DMS153 (cell line): ENCODE data around the gene DAP.
"Not testable (repeated sequence)": the region's sequence is repeated elsewhere in the genome, so short reads cannot be mapped to it uniquely, and the experiment has no call there.

Experiments used
- DNase-seq: peaks from one replicate; lab custom pipeline; 2025; lab: John Stamatoyannopoulos, UW

The DAP gene

DNA sequence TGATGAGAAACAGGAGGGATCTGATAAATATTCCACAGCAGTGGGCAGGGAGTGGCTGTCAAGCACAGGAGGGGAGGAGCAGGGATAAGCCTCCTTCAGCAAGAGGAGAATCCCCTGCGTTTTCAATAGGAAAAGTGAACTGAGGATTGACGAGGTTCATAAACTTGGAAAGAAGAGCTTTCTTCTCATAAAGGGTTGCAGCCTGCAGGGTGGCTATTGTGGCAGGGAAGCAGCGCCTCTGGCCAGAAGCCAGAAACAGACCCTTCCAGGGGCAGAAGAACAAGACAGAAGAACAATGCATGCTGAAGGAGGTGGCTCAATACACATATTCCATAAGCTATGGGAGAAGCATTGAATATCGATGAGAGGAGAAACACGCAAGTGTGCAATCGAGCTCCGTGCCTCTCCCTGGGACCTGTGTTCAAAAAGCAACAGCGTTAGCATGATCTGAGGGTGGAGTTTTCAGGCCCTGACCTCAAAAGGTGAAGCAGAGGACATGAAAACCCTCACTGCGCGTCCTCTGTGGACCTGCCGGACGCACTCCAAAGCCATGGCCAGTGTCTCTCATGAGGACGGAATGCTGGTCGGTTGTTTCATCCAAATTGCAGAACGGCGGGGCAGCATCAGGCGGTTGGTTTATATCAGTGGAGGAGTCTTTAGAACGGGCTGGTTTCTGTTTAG lies 129.6 kb downstream of the DAP start:
- DNase-seq: no peak

DNA sequence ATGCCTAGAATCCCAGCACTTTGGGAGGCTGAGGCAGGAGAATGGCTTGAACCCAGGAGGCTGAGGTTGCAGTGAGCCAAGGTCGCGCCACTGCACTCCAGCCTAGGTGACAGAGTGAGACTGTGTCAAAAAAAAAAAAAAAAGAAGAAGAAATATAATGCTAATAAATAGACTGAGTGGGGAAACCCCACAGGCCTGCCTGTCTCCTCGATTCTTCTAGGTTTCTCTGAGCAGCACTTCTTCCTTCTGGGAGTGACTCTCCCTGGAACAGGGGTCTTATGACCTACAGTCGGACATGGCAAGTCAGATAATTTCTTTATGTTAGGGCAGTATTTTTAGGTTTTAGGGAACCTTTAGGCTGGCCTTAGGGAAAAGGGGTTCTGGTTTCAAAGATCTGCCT lies 130.3 kb downstream of the DAP start:
- DNase-seq: not testable (repeated sequence)

DNA sequence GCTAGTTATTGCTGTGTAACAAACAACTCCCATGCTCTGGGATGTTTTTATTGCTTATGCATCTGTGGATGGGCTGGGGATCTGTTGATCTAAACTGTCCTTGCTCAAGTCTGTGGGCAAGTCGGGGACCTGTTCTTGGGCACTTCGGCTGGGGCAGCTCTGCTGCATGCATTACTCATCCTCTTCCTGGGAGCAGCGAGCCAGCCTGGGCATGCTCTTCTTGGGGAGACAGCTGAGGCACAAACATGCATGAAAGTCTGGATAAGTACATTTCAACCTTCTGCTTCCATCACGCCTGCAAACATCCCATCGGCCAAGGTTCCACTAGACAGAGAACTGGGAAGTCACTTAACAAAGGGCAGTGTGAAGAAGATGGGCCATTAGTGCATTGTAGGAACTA lies 130.9 kb downstream of the DAP start:
- DNase-seq: no peak

DNA sequence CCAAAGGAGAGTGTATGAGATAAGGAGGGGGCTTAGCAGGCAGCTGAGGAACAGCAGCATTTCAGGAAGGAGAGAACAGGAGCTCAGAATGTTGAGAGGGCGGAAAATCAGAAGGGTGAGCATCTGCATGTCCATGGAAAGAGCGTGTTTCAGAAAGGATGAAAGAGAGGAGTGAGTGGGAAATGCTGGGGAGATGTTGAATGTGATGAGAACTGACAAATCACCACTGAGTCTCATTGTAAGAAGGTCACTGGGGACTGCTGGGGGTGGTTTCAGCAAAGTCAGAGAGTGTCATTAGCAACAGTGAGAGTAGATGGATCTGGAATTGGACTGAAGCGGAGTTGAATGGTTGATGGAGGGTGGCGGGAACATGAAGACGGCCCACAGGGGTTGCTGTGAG lies 131.4 kb downstream of the DAP start:
- DNase-seq: no peak
